Epithelial cell of esophagus (primary cell): ENCODE measurements around the gene PTH1R.
A peak's percentile ranks its signal among the peaks of the same experiment; 100 is the strongest.

ENCODE experiments used
- DNase-seq: peaks from one replicate; pipeline ENCODE4 v3.0.0; 2010; ENCODE audit warnings: low read depth
- H3K4me3 ChIP-seq: 2 replicates; pipeline ENCODE4 v1.5.1; 2011; ENCODE audit warnings: mild to moderate bottlenecking, low read length, control low read depth
- TF ChIP-seq, protein P1 (sequence below): IDR thresholded peaks from 2 replicates; pipeline ENCODE4 v1.5.1; 2011; ENCODE audit warnings: low read depth, mild to moderate bottlenecking, low read length, control low read depth, inconsistent platforms; ENCODE audit not compliant: insufficient read depth; ENCODE audit errors: missing control alignments

PTH1R gene

DNA sequence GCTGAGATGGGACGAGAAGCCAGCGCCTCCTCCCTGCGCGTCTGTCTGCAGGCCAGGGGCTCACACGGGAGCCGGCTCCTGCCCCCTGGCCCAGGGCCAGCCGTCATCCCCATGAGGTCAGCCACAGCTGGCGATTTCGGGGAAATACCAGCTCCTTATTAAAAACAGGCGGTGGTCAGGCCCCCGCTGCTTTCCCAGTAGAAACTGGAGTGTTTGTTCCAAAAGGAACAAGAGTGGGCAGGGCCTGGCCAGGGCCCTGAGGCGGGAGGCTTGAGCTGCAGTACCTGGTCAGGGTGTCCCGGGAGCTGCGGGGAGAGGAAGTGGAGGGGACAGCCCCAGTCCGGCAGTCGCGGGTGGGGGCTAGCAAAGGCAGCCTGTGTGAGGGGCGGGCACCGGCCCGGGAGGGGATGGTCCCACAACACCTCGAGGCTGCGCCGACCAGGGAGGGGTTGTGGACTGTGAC is 32.1 kb upstream of the PTH1R start:
- DNase-seq = no peak
- TF ChIP-seq, protein P1, sequence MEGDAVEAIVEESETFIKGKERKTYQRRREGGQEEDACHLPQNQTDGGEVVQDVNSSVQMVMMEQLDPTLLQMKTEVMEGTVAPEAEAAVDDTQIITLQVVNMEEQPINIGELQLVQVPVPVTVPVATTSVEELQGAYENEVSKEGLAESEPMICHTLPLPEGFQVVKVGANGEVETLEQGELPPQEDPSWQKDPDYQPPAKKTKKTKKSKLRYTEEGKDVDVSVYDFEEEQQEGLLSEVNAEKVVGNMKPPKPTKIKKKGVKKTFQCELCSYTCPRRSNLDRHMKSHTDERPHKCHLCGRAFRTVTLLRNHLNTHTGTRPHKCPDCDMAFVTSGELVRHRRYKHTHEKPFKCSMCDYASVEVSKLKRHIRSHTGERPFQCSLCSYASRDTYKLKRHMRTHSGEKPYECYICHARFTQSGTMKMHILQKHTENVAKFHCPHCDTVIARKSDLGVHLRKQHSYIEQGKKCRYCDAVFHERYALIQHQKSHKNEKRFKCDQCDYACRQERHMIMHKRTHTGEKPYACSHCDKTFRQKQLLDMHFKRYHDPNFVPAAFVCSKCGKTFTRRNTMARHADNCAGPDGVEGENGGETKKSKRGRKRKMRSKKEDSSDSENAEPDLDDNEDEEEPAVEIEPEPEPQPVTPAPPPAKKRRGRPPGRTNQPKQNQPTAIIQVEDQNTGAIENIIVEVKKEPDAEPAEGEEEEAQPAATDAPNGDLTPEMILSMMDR = no peak
- H3K4me3 ChIP-seq = peak overlapping the region; percentile 32

DNA sequence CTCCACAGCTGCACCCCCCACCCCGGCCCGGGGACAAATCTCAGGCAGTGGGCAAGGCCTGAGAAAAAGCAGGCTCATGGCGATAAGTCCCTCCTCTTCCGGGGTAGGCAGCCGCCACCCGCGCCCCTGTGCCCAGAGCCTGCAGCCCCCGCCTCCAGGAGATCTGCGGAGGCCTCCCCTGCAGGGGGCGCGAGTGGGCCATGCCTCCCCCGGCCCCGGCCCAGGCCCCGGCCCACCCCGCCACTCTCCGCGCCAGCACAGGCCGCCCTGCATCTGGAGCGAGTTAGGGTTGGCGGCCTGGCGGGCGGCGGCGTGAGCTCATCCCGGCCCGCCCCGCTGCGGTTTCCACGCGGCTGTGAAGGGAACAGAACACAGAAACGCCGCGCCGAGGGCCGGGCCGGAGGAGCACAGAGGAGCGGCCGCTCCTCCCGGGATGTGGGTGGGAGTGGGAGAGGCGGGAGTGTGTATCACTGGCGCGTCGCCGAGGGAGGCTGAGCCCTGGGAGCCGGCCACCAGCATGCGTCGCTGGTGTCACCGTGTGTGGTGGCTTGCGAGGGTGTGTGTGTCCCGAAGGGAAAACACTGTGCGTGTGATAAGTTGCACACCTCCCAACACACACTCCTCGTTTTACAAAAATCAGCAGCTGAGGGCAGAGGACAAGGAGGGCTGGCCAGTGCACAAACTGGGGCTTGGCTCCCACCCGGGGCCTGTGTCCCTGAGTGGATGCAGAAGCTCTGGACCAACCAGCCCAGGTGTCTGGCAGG is 31.5 kb upstream of the PTH1R start:
- TF ChIP-seq, protein P1 = peak; percentile 5
- peak; percentile 50 for DNase-seq
- H3K4me3 ChIP-seq = peak overlapping the region; percentile 32

DNA sequence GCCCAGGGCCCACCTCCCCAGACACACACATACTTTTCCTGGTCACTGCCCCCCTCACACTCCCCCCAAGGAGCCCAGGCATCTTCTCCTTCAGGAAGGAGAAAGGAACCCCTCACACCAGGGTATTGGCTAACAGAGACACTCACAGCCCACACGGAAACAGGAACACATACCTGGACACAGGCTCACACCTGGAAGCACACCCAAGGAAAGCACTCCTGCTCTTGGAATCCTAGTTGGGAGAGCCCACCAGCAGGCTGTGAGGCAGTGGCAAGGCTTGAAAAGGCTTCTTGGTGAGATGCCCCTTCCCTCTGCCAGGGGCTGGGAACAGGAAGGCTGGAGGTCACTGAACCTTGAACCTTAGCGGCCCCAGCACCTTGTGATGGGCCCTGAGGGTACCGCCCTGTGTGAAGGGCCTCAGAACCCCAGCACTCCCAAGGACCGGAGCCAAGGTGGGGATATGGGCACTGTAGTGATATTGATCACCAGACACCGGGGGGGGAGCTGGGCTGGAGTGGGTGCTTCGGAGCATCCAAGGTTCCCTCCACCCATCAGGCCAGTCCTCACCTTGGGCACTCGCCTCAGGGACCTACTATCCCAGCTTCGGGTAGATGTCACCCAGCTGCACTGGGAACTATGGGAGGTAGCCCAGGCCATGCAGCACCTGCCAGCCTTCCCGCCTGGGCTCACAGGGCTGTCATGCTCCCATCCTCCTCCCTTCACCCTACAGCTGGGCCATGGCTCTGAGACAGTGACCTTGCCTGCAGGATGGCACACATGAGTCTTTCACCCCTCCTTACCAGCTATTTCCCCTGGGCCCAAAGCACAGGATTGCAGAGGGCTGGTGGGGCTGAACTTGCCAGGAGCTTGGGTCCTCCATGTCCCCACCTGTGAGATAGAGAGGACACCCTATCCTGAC is 30.6 kb upstream of the PTH1R start:
- TF ChIP-seq, protein P1 = no peak
- no peak overlapping the region for H3K4me3 ChIP-seq
- no peak for DNase-seq

DNA sequence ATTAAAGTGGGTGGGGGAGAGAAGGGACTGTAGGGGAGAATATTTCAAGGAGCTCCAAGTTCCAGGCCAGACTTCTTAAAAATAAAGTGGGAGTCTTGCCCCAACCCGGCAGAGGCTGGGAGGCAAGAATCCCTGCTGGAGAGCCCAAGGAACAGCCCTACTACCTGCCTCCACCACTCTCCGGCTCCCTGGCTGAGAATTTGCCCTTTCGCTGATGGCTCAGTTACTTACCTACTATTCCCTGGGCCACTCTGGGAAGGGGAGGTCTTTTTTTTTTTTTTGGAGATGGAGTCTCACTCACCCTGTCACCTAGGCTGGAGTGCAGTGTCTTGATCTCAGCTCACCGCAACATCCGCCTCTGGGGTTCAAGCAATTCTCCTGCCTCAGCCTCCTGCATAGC is 29.8 kb upstream of the PTH1R start:
- TF ChIP-seq, protein P1 = no peak
- no peak overlapping the region for H3K4me3 ChIP-seq
- no peak for DNase-seq

DNA sequence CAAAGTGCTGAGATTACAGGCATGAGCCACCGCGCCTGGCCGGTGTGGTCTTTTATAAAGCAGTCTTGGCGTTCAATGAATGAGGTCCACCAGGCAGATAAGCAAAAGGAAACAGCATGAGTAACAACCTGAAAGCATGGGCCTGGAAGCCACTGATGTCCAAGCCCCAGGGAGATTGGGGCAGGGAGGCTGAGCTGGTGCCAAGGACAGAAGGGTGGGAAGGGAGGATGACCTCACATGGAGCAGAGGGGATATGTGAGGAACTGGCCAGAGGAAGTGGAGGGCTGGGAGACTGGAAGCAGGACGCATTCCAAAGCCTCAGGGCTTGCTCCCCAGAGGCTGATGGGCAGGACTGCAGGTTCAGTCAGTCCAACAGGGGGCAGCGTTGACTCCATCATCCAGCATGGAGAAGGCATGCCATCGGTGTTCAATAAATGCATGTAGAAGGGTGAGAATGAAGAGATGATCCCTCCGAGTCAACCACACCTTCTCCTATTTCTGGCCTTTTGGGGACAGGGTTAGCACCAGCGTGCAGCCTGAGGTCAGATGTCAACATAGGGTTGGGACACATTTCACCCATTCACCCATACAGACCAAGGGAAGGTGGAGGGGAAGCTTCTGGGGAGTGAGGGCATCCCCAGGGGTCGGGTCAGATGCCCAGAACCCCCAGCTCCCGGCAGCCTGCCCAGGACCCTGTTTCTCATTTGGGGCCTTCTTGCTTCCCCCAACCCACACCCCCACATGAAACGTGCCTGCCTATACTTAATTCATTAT is 29.1 kb upstream of the PTH1R start:
- H3K4me3 ChIP-seq = no peak overlapping the region
- TF ChIP-seq, protein P1 = peak; percentile 26
- peak; percentile 19 for DNase-seq

DNA sequence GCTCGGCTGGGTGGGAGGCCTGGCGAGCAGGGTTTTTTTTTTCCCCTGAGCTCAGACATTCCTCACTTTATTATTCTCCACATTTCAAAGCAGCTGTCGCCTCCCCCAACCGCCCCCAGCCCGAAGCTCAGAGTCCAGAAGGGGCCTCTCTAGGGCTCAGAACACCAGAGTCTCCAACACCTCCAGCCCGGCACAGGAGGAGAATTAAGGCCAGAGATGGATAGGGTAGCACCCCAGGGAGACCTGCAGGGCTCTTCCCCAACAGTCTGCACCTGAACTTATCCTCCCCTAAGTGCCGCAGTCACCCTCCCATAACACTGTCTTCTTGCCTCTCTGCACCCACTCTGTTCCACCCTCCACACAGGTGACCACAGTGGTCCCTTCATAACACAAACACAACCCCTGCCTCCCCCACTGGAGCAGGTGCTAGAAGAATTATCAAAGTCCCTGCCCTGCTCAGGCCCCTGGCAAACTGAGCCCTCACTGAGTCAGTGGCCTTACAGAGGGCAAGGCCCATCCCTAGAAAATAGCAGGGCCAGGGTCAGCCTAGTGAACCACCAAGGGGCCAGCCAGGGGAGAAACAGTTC is 28.4 kb upstream of the PTH1R start:
- TF ChIP-seq, protein P1 = no peak
- no peak overlapping the region for H3K4me3 ChIP-seq
- no peak for DNase-seq
